SK-N-SH (cell line): ENCODE results near the gene PPARD. TPM values are rescaled to one million over a fixed set of nuclear protein-coding genes. Genes with fewer than 3 reads are reported as not detected.

Experiments
- CTCF ChIA-PET: fragments of 300-600, 350-600 bp; formaldehyde crosslinking; extraction: SDS; loops from one replicate; lab custom pipeline; 2021; lab: Yijun Ruan, JAX
- POLR2A ChIA-PET: fragments of 350-600 bp; sonication (Branson Sonifier 250); formaldehyde crosslinking; extraction: SDS; loops from one replicate; lab custom pipeline; 2020; ENCODE audit warnings: antibody characterized with exemption, inconsistent platforms; lab: Yijun Ruan, JAX
- DNase-seq: peaks from one replicate; pipeline ENCODE4 v3.0.0; 2012
- H2AFZ ChIP-seq: fragments of 200-600 bp; sonication (generic); 2 replicates; pipeline ENCODE4 v1.8.1; 2016; ENCODE audit warnings: antibody characterized with exemption, mild to moderate bottlenecking, low read depth
- H3F3A ChIP-seq: fragments of 200-600 bp; sonication (generic); replicated peaks from 2 replicates; pipeline ENCODE3; 2016; ENCODE audit warnings: antibody characterized with exemption, mild to moderate bottlenecking; ENCODE audit not compliant: insufficient read depth
- H3K27ac ChIP-seq, 2 experiments: fragments of 200-500 bp in 1 of 2; fragments of 200-600 bp in 1 of 2; sonication (Bioruptor generic) in 1 of 2; sonication (generic), shearing (Covaris generic) in 1 of 2; 2 replicates each; pipeline versions ENCODE4 v1.5.1 to v1.6.1; 2014 to 2016; ENCODE audit warnings: low read depth in 2 of 2, inconsistent platforms in 1 of 2, low read length in 1 of 2, mild to moderate bottlenecking in 1 of 2, mixed read lengths in 1 of 2
- H3K27me3 ChIP-seq: fragments of 200-600 bp; sonication (generic), shearing (Covaris generic); 2 replicates; pipeline ENCODE4 v1.6.1; 2016; ENCODE audit warnings: mixed run types; ENCODE audit not compliant: insufficient read depth
- H3K36me3 ChIP-seq, 2 experiments: fragments of 200-500 bp in 1 of 2; fragments of 200-600 bp in 1 of 2; sonication (Bioruptor generic) in 1 of 2; sonication (generic) in 1 of 2; replicated peaks in 1 of 2; 2 replicates each; pipeline versions ENCODE3 to v1.5.1; 2014 to 2016; ENCODE audit warnings: low read length in 1 of 2, mild to moderate bottlenecking in 1 of 2; ENCODE audit not compliant: insufficient read depth in 2 of 2, control insufficient read depth in 1 of 2
- H3K4me1 ChIP-seq, 2 experiments: fragments of 200-500 bp in 1 of 2; fragments of 200-600 bp in 1 of 2; sonication (Bioruptor generic) in 1 of 2; sonication (generic), shearing (Covaris generic) in 1 of 2; 2 replicates each; pipeline versions ENCODE4 v1.5.1 to v1.6.1; 2014 to 2016; ENCODE audit warnings: low read depth in 1 of 2, low read length in 1 of 2, mixed run types in 1 of 2; ENCODE audit not compliant: insufficient read depth in 2 of 2, control insufficient read depth in 1 of 2
- H3K4me2 ChIP-seq: fragments of 200-600 bp; sonication (generic), shearing (Covaris generic); 2 replicates; pipeline ENCODE4 v1.6.1; 2017; ENCODE audit warnings: mixed run types
- H3K4me3 ChIP-seq, 2 experiments: fragments of 200-500 bp in 1 of 2; fragments of 200-600 bp in 1 of 2; sonication (Bioruptor generic) in 1 of 2; sonication (generic), shearing (Covaris generic) in 1 of 2; 2 replicates each; pipeline versions ENCODE4 v1.5.1 to v1.8.1; 2014 to 2016; ENCODE audit warnings: low read depth in 2 of 2, inconsistent platforms in 1 of 2, low read length in 1 of 2, mild to moderate bottlenecking in 1 of 2, mixed read lengths in 1 of 2, moderate library complexity in 1 of 2
- H3K79me2 ChIP-seq: fragments of 200-600 bp; sonication (generic); 2 replicates; pipeline ENCODE4 v1.8.1; 2017; ENCODE audit warnings: mild to moderate bottlenecking; ENCODE audit not compliant: insufficient read depth
- H3K9ac ChIP-seq: fragments of 200-600 bp; sonication (generic); 2 replicates; pipeline ENCODE4 v1.6.1; 2017; ENCODE audit warnings: mixed run types
- H3K9me2 ChIP-seq: fragments of 200-600 bp; sonication (generic); 2 replicates; pipeline ENCODE4 v1.6.1; 2017; ENCODE audit warnings: mixed run types
- H3K9me3 ChIP-seq: fragments of 200-600 bp; sonication (generic); 2 replicates; pipeline ENCODE4 v1.6.1; 2017; ENCODE audit warnings: mixed run types, mild to moderate bottlenecking, moderate library complexity
- H4K20me1 ChIP-seq: fragments of 200-600 bp; sonication (generic); 2 replicates; pipeline ENCODE4 v1.6.1; 2017; ENCODE audit warnings: mild to moderate bottlenecking, mixed run types; ENCODE audit not compliant: insufficient read depth
- CTCF ChIP-seq: fragments of 200-600 bp; sonication (generic); IDR thresholded peaks from 2 replicates; pipeline ENCODE4 v1.6.1; 2017; ENCODE audit warnings: antibody characterized with exemption, mild to moderate bottlenecking, moderate library complexity
- GABPA ChIP-seq: IDR thresholded peaks from 2 replicates; pipeline ENCODE4 v1.4.0; 2012; ENCODE audit warnings: low read depth, mild to moderate bottlenecking
- JUND ChIP-seq: IDR thresholded peaks from 2 replicates; pipeline ENCODE4 v1.4.0; 2012
- MAX ChIP-seq: IDR thresholded peaks from 2 replicates; pipeline ENCODE4 v1.4.0; 2012; ENCODE audit warnings: low read depth
- MEF2A ChIP-seq: IDR thresholded peaks from 2 replicates; pipeline ENCODE4 v1.4.0; 2012; ENCODE audit warnings: low read depth, borderline replicate concordance
- MXI1 ChIP-seq: IDR thresholded peaks from 2 replicates; pipeline ENCODE4 v1.6.1; 2012; ENCODE audit warnings: mild to moderate bottlenecking, low read depth, low read length, improper control_type of control experiment
- PBX3 ChIP-seq: IDR thresholded peaks from 2 replicates; pipeline ENCODE4; 2012
- RCOR1 ChIP-seq: fragments of 150-350 bp; IDR thresholded peaks from 2 replicates; pipeline ENCODE4 v1.6.1; 2017; ENCODE audit warnings: antibody characterized with exemption, low read length
- RXRA ChIP-seq: IDR thresholded peaks from 2 replicates; pipeline ENCODE4 v1.4.0; 2012; ENCODE audit warnings: low read depth, mild to moderate bottlenecking, borderline replicate concordance
- SMC3 ChIP-seq: IDR thresholded peaks from 2 replicates; pipeline ENCODE4 v1.6.1; 2012; ENCODE audit warnings: low read depth, low read length, improper control_type of control experiment
- TAF1 ChIP-seq: IDR thresholded peaks from 2 replicates; pipeline ENCODE4 v1.6.1; 2012; ENCODE audit warnings: low read depth, mild to moderate bottlenecking, low read length, moderate library complexity, borderline replicate concordance
- USF1 ChIP-seq: IDR thresholded peaks from 2 replicates; pipeline ENCODE4 v1.4.0; 2012; ENCODE audit warnings: low read depth, borderline replicate concordance
- WGBS: methylation state at CpG from one replicate; pipeline ENCODE4 v1.1.6; 2017; ENCODE audit warnings: low lambda C conversion rate; 5-methylcytosine and 5-hydroxymethylcytosine counted together
- polyA plus RNA-seq, 3 experiments: library from polyadenylated mRNA; depleted of rRNA; stranded (reverse); fragments of >200 nt; gene quantifications; 2 replicates each; pipeline ENCODE4 v1.2.3, GENCODE V29; 2012
- TF ChIP-seq, protein P1 (sequence below): IDR thresholded peaks from 2 replicates; pipeline ENCODE4 v1.4.0; 2012; ENCODE audit warnings: low read depth, borderline replicate concordance

PPARD gene
- polyA plus RNA-seq, 1 of the 3 experiments (the other 2 are of a cell fraction), result 13.3 TPM

GRCh38 chr6:35365594-35366203, 23.3 kb downstream of the PPARD start:
- Histone ChIP-seq H3K9me3 (no peaks in the 10 kb centered on the region), H3K4me1 (peaks cover 30 to 41% of the 10 kb centered on the region in 2 experiments), H3K36me3 (no peaks in the 10 kb centered on the region), H2AFZ (no peak overlapping the region), H3K27me3 (no peaks in the 10 kb centered on the region), H3K4me2 (no peak overlapping the region), H3K27ac (no peak overlapping the region), H3F3A (peaks cover 22% of the 10 kb centered on the region), H3K4me3 (no peak overlapping the region), H3K9ac (no peak overlapping the region), H3K9me2 (no peaks in the 10 kb centered on the region), H4K20me1 (no peaks in the 10 kb centered on the region), H3K79me2 (peaks cover 51% of the 10 kb centered on the region)
- DNase-seq, result no peak
- ChIA-PET CTCF (interaction anchor here (1.0 to 1.8 kb wide), 2 partner anchors 22 to 72 kb away, joined by 3 to 7 read pairs; no protein-coding TSS in a partner anchor), POLR2A (no interaction called here)
- no peak for TF ChIP-seq GABPA
- 82% methylated on average over 6 of the region's 6 CpGs for WGBS

GRCh38 chr6:35366204-35366596, 23.8 kb downstream of the PPARD start:
- peaks cover 35 to 37% of the 10 kb centered on the region in 2 experiments for H3K4me1 ChIP-seq
- TF ChIP-seq CTCF, result no peak
- no peak for TF ChIP-seq PBX3
- TF ChIP-seq MEF2A, result no peak
- TF ChIP-seq JUND, result no peak
- TF ChIP-seq USF1, result no peak
- no peak for TF ChIP-seq SMC3
- no peak for TF ChIP-seq MXI1
- TF ChIP-seq TAF1, result no peak
- no peak for TF ChIP-seq RCOR1
- no peak for TF ChIP-seq RXRA
- TF ChIP-seq MAX, result no peak
- no peak for TF ChIP-seq GABPA
- TF ChIP-seq, protein P1, sequence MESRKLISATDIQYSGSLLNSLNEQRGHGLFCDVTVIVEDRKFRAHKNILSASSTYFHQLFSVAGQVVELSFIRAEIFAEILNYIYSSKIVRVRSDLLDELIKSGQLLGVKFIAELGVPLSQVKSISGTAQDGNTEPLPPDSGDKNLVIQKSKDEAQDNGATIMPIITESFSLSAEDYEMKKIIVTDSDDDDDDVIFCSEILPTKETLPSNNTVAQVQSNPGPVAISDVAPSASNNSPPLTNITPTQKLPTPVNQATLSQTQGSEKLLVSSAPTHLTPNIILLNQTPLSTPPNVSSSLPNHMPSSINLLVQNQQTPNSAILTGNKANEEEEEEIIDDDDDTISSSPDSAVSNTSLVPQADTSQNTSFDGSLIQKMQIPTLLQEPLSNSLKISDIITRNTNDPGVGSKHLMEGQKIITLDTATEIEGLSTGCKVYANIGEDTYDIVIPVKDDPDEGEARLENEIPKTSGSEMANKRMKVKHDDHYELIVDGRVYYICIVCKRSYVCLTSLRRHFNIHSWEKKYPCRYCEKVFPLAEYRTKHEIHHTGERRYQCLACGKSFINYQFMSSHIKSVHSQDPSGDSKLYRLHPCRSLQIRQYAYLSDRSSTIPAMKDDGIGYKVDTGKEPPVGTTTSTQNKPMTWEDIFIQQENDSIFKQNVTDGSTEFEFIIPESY, result no peak
- no peak for DNase-seq
- no peak overlapping the region for H3K9ac ChIP-seq
- peaks cover 23% of the 10 kb centered on the region for H3F3A ChIP-seq
- peaks cover 50% of the 10 kb centered on the region for H3K79me2 ChIP-seq
- H3K4me2 ChIP-seq, result no peak overlapping the region
- H3K27me3 ChIP-seq, result no peaks in the 10 kb centered on the region
- no peaks in the 10 kb centered on the region for H4K20me1 ChIP-seq
- no peak overlapping the region for H3K4me3 ChIP-seq
- H2AFZ ChIP-seq, result no peak overlapping the region
- ChIA-PET POLR2A (no interaction called here), CTCF (no interaction called here)
- no peak overlapping the region for H3K27ac ChIP-seq
- no peaks in the 10 kb centered on the region for H3K36me3 ChIP-seq
- H3K9me3 ChIP-seq, result no peaks in the 10 kb centered on the region
- no peaks in the 10 kb centered on the region for H3K9me2 ChIP-seq
